ENCODE measurements around the gene SLC16A10. TPM values are rescaled to one million over a fixed set of nuclear protein-coding genes. Genes with fewer than 3 reads are reported as not detected.
"Not testable (repeated sequence)": the region's sequence is repeated elsewhere in the genome, so short reads cannot be mapped to it uniquely, and the experiment has no call there.

SLC16A10 gene
- polyA plus RNA-seq, 1 donor = 22.4 TPM

GRCh38 chr6:111131018-111131417 lies 43.7 kb downstream of the SLC16A10 start:
- no CpG with 5 or more reads among the region's 11 CpGs for WGBS (ENCODE audit: insufficient coverage, low lambda C conversion rate)
- not testable (repeated sequence) for H3K27ac ChIP-seq (ENCODE audit: low read length); H3K36me3 ChIP-seq (ENCODE audit: control insufficient read depth, insufficient read depth, low read length); H3K27me3 ChIP-seq (ENCODE audit: control insufficient read depth, insufficient read depth, low read length); DNase-seq; H3K4me3 ChIP-seq (ENCODE audit: low read length); H3K9me3 ChIP-seq (ENCODE audit: control insufficient read depth, low read depth, low read length)
- peaks cover 45% of the 10 kb centered on the region for H3K4me1 ChIP-seq (ENCODE audit: control insufficient read depth, insufficient read depth, low read length)

- Histone ChIP-seq H3K4me1 (ENCODE audit: control insufficient read depth, insufficient read depth, low read length) (peaks cover 45% of the 10 kb centered on the region), H3K27ac (ENCODE audit: low read length) (peak overlapping the region; percentile 82)
- WGBS (ENCODE audit: insufficient coverage, low lambda C conversion rate) = no CpG with 5 or more reads among the region's 2 CpGs
- H3K27me3 ChIP-seq (ENCODE audit: control insufficient read depth, insufficient read depth, low read length); H3K9me3 ChIP-seq (ENCODE audit: control insufficient read depth, low read depth, low read length); H3K4me3 ChIP-seq (ENCODE audit: low read length); H3K36me3 ChIP-seq (ENCODE audit: control insufficient read depth, insufficient read depth, low read length): not testable (repeated sequence)
- DNase-seq = peak in 1 of 2 donors; percentile 48
These were observed 45.4 kb downstream of the SLC16A10 start for GRCh38 chr6:111132669-111133068.

GRCh38 chr6:111134236-111134869 lies 47.0 kb downstream of the SLC16A10 start:
- WGBS (ENCODE audit: insufficient coverage, low lambda C conversion rate) = no CpG with 5 or more reads among the region's 6 CpGs
- H3K36me3 ChIP-seq (ENCODE audit: control insufficient read depth, insufficient read depth, low read length); H3K4me3 ChIP-seq (ENCODE audit: low read length); H3K27me3 ChIP-seq (ENCODE audit: control insufficient read depth, insufficient read depth, low read length); H3K9me3 ChIP-seq (ENCODE audit: control insufficient read depth, low read depth, low read length): not testable (repeated sequence)
- peaks cover 43% of the 10 kb centered on the region for H3K4me1 ChIP-seq (ENCODE audit: control insufficient read depth, insufficient read depth, low read length)
- H3K27ac ChIP-seq (ENCODE audit: low read length) = peak overlapping the region; percentile 82
- DNase-seq = peak; percentile 56 to 84

GRCh38 chr6:111137489-111138093 lies 50.3 kb downstream of the SLC16A10 start:
- H3K4me3 ChIP-seq (ENCODE audit: low read length); H3K27me3 ChIP-seq (ENCODE audit: control insufficient read depth, insufficient read depth, low read length); H3K36me3 ChIP-seq (ENCODE audit: control insufficient read depth, insufficient read depth, low read length); H3K27ac ChIP-seq (ENCODE audit: low read length); DNase-seq; H3K9me3 ChIP-seq (ENCODE audit: control insufficient read depth, low read depth, low read length): not testable (repeated sequence)
- WGBS (ENCODE audit: insufficient coverage, low lambda C conversion rate) = no CpG with 5 or more reads among the region's 14 CpGs
- H3K4me1 ChIP-seq (ENCODE audit: control insufficient read depth, insufficient read depth, low read length) = peaks cover 20% of the 10 kb centered on the region

- Histone ChIP-seq H3K9me3 (ENCODE audit: control insufficient read depth, low read depth, low read length) (no peaks in the 10 kb centered on the region), H3K27me3 (ENCODE audit: control insufficient read depth, insufficient read depth, low read length) (no peaks in the 10 kb centered on the region), H3K4me1 (ENCODE audit: control insufficient read depth, insufficient read depth, low read length) (peaks cover 4% of the 10 kb centered on the region), H3K27ac (ENCODE audit: low read length) (no peak overlapping the region), H3K4me3 (ENCODE audit: low read length) (no peak overlapping the region), H3K36me3 (ENCODE audit: control insufficient read depth, insufficient read depth, low read length) (no peaks in the 10 kb centered on the region)
- WGBS (ENCODE audit: insufficient coverage, low lambda C conversion rate) = no CpG with 5 or more reads among the region's 3 CpGs
- no peak for DNase-seq
These were observed 60.1 kb downstream of the SLC16A10 start for GRCh38 chr6:111147440-111147839.

- 40% methylated on average over 1 of the region's 1 CpG for WGBS (ENCODE audit: insufficient coverage, low lambda C conversion rate)
- Histone ChIP-seq H3K9me3 (ENCODE audit: control insufficient read depth, low read depth, low read length) (no peaks in the 10 kb centered on the region), H3K4me1 (ENCODE audit: control insufficient read depth, insufficient read depth, low read length) (peaks cover 4% of the 10 kb centered on the region), H3K4me3 (ENCODE audit: low read length) (no peak overlapping the region), H3K36me3 (ENCODE audit: control insufficient read depth, insufficient read depth, low read length) (no peaks in the 10 kb centered on the region), H3K27me3 (ENCODE audit: control insufficient read depth, insufficient read depth, low read length) (no peaks in the 10 kb centered on the region), H3K27ac (ENCODE audit: low read length) (no peak overlapping the region)
- peak in 1 of 2 donors; percentile 8 for DNase-seq
These were observed 60.8 kb downstream of the SLC16A10 start for GRCh38 chr6:111148110-111148509.

- no peak overlapping the region for H3K4me3 ChIP-seq (ENCODE audit: low read length)
- no peak for DNase-seq
- no CpG with 5 or more reads among the region's 1 CpG for WGBS (ENCODE audit: insufficient coverage, low lambda C conversion rate)
- peaks cover 4% of the 10 kb centered on the region for H3K4me1 ChIP-seq (ENCODE audit: control insufficient read depth, insufficient read depth, low read length)
- no peak overlapping the region for H3K27ac ChIP-seq (ENCODE audit: low read length)
- H3K27me3 ChIP-seq (ENCODE audit: control insufficient read depth, insufficient read depth, low read length) = no peaks in the 10 kb centered on the region
- H3K36me3 ChIP-seq (ENCODE audit: control insufficient read depth, insufficient read depth, low read length) = no peaks in the 10 kb centered on the region
- no peaks in the 10 kb centered on the region for H3K9me3 ChIP-seq (ENCODE audit: control insufficient read depth, low read depth, low read length)
These were observed 63.3 kb downstream of the SLC16A10 start for GRCh38 chr6:111150577-111150976.

GRCh38 chr6:111154981-111155380 lies 67.7 kb downstream of the SLC16A10 start:
- H3K27ac ChIP-seq (ENCODE audit: low read length) = no peak overlapping the region
- 88% methylated on average over 1 of the region's 4 CpGs for WGBS (ENCODE audit: insufficient coverage, low lambda C conversion rate)
- H3K36me3 ChIP-seq (ENCODE audit: control insufficient read depth, insufficient read depth, low read length) = no peaks in the 10 kb centered on the region
- H3K9me3 ChIP-seq (ENCODE audit: control insufficient read depth, low read depth, low read length) = no peaks in the 10 kb centered on the region
- H3K4me1 ChIP-seq (ENCODE audit: control insufficient read depth, insufficient read depth, low read length) = no peaks in the 10 kb centered on the region
- H3K27me3 ChIP-seq (ENCODE audit: control insufficient read depth, insufficient read depth, low read length) = no peaks in the 10 kb centered on the region
- no peak for DNase-seq
- no peak overlapping the region for H3K4me3 ChIP-seq (ENCODE audit: low read length)

GRCh38 chr6:111157412-111157811 lies 70.1 kb downstream of the SLC16A10 start:
- H3K9me3 ChIP-seq (ENCODE audit: control insufficient read depth, low read depth, low read length) = peaks cover 8% of the 10 kb centered on the region
- no peak overlapping the region for H3K4me3 ChIP-seq (ENCODE audit: low read length)
- H3K36me3 ChIP-seq (ENCODE audit: control insufficient read depth, insufficient read depth, low read length) = no peaks in the 10 kb centered on the region
- no CpG with 5 or more reads among the region's 5 CpGs for WGBS (ENCODE audit: insufficient coverage, low lambda C conversion rate)
- no peaks in the 10 kb centered on the region for H3K27me3 ChIP-seq (ENCODE audit: control insufficient read depth, insufficient read depth, low read length)
- H3K4me1 ChIP-seq (ENCODE audit: control insufficient read depth, insufficient read depth, low read length) = no peaks in the 10 kb centered on the region
- DNase-seq = no peak
- H3K27ac ChIP-seq (ENCODE audit: low read length) = no peak overlapping the region

GRCh38 chr6:111159633-111160032 lies 72.3 kb downstream of the SLC16A10 start:
- H3K4me1 ChIP-seq (ENCODE audit: control insufficient read depth, insufficient read depth, low read length) = no peaks in the 10 kb centered on the region

GRCh38 chr6:111161650-111162049 lies 74.3 kb downstream of the SLC16A10 start:
- Histone ChIP-seq H3K27ac (ENCODE audit: low read length) (no peak overlapping the region), H3K9me3 (ENCODE audit: control insufficient read depth, low read depth, low read length) (peaks cover 23% of the 10 kb centered on the region), H3K36me3 (ENCODE audit: control insufficient read depth, insufficient read depth, low read length) (no peaks in the 10 kb centered on the region), H3K4me1 (ENCODE audit: control insufficient read depth, insufficient read depth, low read length) (no peaks in the 10 kb centered on the region), H3K4me3 (ENCODE audit: low read length) (no peak overlapping the region), H3K27me3 (ENCODE audit: control insufficient read depth, insufficient read depth, low read length) (no peaks in the 10 kb centered on the region)
- DNase-seq = no peak
- no CpG with 5 or more reads among the region's 2 CpGs for WGBS (ENCODE audit: insufficient coverage, low lambda C conversion rate)

More at GRCh38 chr6:111159633-111160032, 72.3 kb downstream of the SLC16A10 start:
- no peak overlapping the region for H3K27ac ChIP-seq (ENCODE audit: low read length)
- H3K36me3 ChIP-seq (ENCODE audit: control insufficient read depth, insufficient read depth, low read length) = no peaks in the 10 kb centered on the region
- no peak overlapping the region for H3K4me3 ChIP-seq (ENCODE audit: low read length)
- no peaks in the 10 kb centered on the region for H3K27me3 ChIP-seq (ENCODE audit: control insufficient read depth, insufficient read depth, low read length)
- DNase-seq = no peak
- H3K9me3 ChIP-seq (ENCODE audit: control insufficient read depth, low read depth, low read length) = peaks cover 21% of the 10 kb centered on the region

All from large intestine (tissue), 3 donors.